ENCODE results near the gene LAGE3. TPM values are rescaled to one million over a fixed set of nuclear protein-coding genes. Genes with fewer than 3 reads are reported as not detected.

LAGE3 gene
- total RNA-seq, 1 donor from 2014 or later: 15.1 TPM

GRCh38 chrX:154473683-154474082, 5.4 kb downstream of the LAGE3 start:
- no peak for ATAC-seq

- peak; percentile 21 for ATAC-seq
Measured at GRCh38 chrX:154472685-154473632, 6.1 kb downstream of the LAGE3 start.

GRCh38 chrX:154471839-154472684, 7.0 kb downstream of the LAGE3 start:
- ATAC-seq: no peak

GRCh38 chrX:154470914-154471568, 8.0 kb downstream of the LAGE3 start:
- no peak for ATAC-seq

- no peak for ATAC-seq
Measured at GRCh38 chrX:154470434-154470833, 8.6 kb downstream of the LAGE3 start.

- ATAC-seq: no peak
Measured at GRCh38 chrX:154469880-154470279, 9.2 kb downstream of the LAGE3 start.

GRCh38 chrX:154469114-154469513, 10.0 kb downstream of the LAGE3 start:
- ATAC-seq: no peak

GRCh38 chrX:154468217-154468616, 10.9 kb downstream of the LAGE3 start:
- ATAC-seq: no peak

- no peak for ATAC-seq
Measured at GRCh38 chrX:154467556-154467955, 11.5 kb downstream of the LAGE3 start.

- no peak for ATAC-seq
Measured at GRCh38 chrX:154466907-154467306, 12.2 kb downstream of the LAGE3 start.

- no peak for ATAC-seq
Measured at GRCh38 chrX:154466036-154466435, 13.0 kb downstream of the LAGE3 start.

- no peak for ATAC-seq
Measured at GRCh38 chrX:154465601-154466000, 13.5 kb downstream of the LAGE3 start.

GRCh38 chrX:154464806-154465365, 14.2 kb downstream of the LAGE3 start:
- no peak for ATAC-seq

- no peak for ATAC-seq
Measured at GRCh38 chrX:154463611-154464220, 15.4 kb downstream of the LAGE3 start.

GRCh38 chrX:154462396-154462795, 16.7 kb downstream of the LAGE3 start:
- no peak for ATAC-seq

GRCh38 chrX:154460326-154460725, 18.8 kb downstream of the LAGE3 start:
- ATAC-seq: no peak

- ATAC-seq: no peak
Measured at GRCh38 chrX:154459832-154460231, 19.2 kb downstream of the LAGE3 start.

GRCh38 chrX:154458954-154459778, 19.9 kb downstream of the LAGE3 start:
- peak; percentile 61 for ATAC-seq

GRCh38 chrX:154458116-154458953, 20.7 kb downstream of the LAGE3 start, which contains the start of gene PLXNA3:
Gene PLXNA3, plus strand, starts transcription at chrX:154458281. Its CDS starts 1,903 bp downstream, at chrX:154460184.
- ATAC-seq: peak; percentile 70

Measured in esophagus mucosa (tissue), 1 donor.